Left renal pelvis (tissue), 4 donors: ENCODE results near the gene PRIM1. TPM values are rescaled to one million over a fixed set of nuclear protein-coding genes. Genes with fewer than 3 reads are reported as not detected.
"Not testable (repeated sequence)": the region's sequence is repeated elsewhere in the genome, so short reads cannot be mapped to it uniquely, and the experiment has no call there.

Source experiments
- DNase-seq, 4 donors: peaks; one replicate each; pipeline ENCODE4 v3.0.0-alpha.2; 2013; ENCODE audit warnings: low read depth in 4 of 4, low spot score in 3 of 4
- polyA plus RNA-seq, 4 donors: library from polyadenylated mRNA; unstranded; fragments of 120-200 nt; gene quantifications; one replicate each; pipeline ENCODE4 v1.2.1, GENCODE V29; 2013; ENCODE audit not compliant: insufficient read length in 4 of 4

The PRIM1 gene
- polyA plus RNA-seq = 10 to 100 TPM; 16.7 to 23.6 (median 19.1) TPM

- DNase-seq = peak in 3 of 4 donors; percentile 64 to 67 (median 67)
Measured at GRCh38 chr12:56751712-56752598, at the start of gene PRIM1. Gene PRIM1 (minus strand): TSS chr12:56752323. CDS start chr12:56752298, 25 bp downstream.

DNA sequence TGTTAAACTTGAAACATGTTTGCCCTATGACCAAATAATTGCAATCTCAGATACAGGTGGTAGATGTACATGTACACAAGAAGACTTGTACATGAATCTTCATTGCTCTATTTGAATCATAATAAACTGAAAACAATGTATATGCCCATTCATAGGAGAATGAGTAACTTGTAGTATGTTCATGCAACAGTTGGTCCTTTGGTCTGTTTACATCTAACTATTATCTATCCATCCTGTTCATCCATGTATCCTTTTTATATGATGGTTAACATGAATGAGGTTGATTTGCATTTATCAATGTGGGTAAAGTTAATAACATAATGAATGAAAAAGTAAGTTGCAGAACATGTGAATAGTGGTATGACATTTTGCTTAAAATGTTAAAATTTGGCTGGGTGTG, 48.1 kb upstream of the PRIM1 start:
- DNase-seq = no peak

DNA sequence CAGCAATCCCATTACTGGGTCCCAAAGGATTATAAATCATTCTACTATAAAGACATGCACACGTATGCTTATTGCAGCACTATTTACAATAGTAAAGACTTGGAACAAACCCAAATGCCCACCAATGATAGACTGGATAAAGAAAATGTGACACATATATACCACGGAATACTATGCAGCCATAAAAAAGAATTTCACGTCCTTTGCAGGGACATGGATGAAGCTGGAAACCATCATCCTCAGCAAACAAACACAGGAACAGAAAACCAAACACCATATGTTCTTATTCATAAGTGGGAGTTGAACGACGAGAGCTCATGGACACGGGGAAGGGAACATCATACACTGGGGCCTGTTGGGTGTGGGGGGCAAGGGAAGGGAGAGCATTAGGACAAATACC, 47.2 kb upstream of the PRIM1 start:
- DNase-seq = not testable (repeated sequence)

GRCh38 chr12:56795791-56796190, 43.7 kb upstream of the PRIM1 start:
- DNase-seq = not testable (repeated sequence)

GRCh38 chr12:56795046-56795562, 43.0 kb upstream of the PRIM1 start:
- DNase-seq = not testable (repeated sequence)

DNA sequence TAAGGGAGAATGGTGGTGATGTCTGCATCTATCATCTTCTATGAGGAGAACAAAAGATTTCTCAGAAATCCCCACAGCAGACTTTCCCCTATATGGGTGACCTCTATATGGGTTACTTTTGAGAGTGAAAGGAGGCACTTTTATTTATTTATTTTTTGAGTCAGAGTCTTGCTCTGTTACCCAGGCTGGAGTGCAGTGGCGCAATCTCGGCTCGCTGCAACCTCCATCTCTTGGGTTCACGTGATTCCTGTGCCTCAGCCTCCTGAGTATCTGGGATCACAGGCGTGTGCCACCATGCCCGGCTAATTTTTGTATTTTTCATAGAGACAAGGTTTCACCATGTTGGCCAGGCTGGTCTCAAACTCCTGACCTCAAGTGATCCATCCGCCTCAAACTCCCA, 41.0 kb upstream of the PRIM1 start:
- DNase-seq = not testable (repeated sequence)

GRCh38 chr12:56792678-56793077, 40.6 kb upstream of the PRIM1 start:
- no peak for DNase-seq

- DNase-seq = not testable (repeated sequence)
Measured at GRCh38 chr12:56789429-56789828, 37.3 kb upstream of the PRIM1 start.

- DNase-seq = no peak
Measured at GRCh38 chr12:56787498-56787897, 35.4 kb upstream of the PRIM1 start.

- no peak for DNase-seq
Measured at GRCh38 chr12:56785874-56786273, 33.8 kb upstream of the PRIM1 start.

GRCh38 chr12:56785141-56785865, 33.2 kb upstream of the PRIM1 start:
- DNase-seq = no peak

GRCh38 chr12:56781726-56782125, 29.6 kb upstream of the PRIM1 start:
- no peak for DNase-seq

- no peak for DNase-seq
Measured at GRCh38 chr12:56778756-56779155, 26.6 kb upstream of the PRIM1 start.

GRCh38 chr12:56776654-56777053, 24.5 kb upstream of the PRIM1 start:
- DNase-seq = no peak

GRCh38 chr12:56775638-56776037, 23.5 kb upstream of the PRIM1 start:
- DNase-seq = no peak

DNA sequence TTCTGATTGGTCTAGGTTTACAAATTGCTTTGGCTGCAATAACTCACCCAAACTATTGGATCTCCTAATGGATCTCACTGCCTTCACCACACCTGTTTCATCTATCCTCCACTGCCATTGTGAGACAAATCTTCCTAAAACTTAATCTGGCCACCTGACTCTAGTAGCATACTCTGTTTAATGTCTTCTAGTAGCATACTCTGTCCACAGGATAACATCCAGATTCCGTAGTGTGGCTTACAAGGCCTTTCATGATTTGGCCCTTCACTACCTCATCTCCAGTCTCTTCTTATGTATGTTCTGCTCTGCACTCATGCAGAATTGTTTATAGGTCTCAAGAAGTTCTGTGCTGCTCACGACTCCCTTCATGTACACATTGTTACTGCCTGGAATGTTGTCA, 21.0 kb upstream of the PRIM1 start:
- no peak for DNase-seq

- no peak for DNase-seq
Measured at GRCh38 chr12:56772625-56773024, 20.5 kb upstream of the PRIM1 start.

DNA sequence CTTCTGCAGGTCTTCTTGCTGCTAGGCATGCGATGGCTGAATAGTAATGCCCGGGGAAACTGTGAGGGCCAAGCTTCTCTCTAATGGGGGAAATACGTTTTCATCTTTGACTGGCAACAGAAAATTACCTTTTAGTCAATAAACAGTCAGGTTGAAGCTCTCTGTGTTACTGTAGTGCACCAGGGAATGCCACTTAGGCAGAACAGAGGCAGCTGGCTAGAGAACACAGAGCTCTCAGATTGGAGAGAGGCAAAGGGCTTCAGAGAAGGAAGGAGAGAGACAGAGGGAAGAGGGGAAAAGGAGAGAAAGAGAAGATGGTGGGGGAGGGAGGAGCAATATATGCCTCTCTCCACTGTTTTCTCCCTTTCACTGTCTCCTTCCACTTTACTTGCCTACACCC, 17.7 kb upstream of the PRIM1 start:
- DNase-seq = no peak

DNA sequence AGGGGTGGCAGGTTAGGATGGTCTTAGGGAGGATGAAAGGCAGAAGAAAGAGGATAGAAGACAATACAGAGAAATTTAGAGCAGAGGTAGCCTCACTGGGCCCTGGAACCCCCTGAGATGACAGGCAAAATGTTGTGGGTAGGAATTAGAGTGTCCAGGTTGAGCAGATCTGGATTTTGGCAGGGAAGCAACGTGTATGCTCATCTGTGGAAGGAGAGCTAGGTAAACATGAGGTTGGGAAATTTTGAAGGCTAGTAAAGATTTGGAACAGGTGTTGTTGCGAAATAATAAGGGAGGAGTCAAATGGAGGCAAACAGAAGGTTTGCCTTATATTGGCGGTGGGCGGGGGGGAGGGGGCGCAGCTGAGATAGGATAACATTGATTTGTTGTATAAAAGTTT, 16.3 kb upstream of the PRIM1 start:
- no peak for DNase-seq

GRCh38 chr12:56766535-56766934, 14.4 kb upstream of the PRIM1 start:
- DNase-seq = no peak
